MM.1S (cell line): ENCODE results near the gene GDPGP1.

Experiments
- EZH2phosphoT487 ChIP-seq: fragments of 300-600 bp; sonication (generic); IDR thresholded peaks from 2 replicates; pipeline ENCODE4 v1.6.1; 2018; ENCODE audit warnings: antibody characterized with exemption, low read length
- TF ChIP-seq, protein P1 (sequence below): fragments of 300-600 bp; sonication (generic); IDR thresholded peaks from 2 replicates; pipeline ENCODE4 v1.5.1; 2016; ENCODE audit warnings: antibody characterized with exemption, low read length, mixed read lengths

DNA sequence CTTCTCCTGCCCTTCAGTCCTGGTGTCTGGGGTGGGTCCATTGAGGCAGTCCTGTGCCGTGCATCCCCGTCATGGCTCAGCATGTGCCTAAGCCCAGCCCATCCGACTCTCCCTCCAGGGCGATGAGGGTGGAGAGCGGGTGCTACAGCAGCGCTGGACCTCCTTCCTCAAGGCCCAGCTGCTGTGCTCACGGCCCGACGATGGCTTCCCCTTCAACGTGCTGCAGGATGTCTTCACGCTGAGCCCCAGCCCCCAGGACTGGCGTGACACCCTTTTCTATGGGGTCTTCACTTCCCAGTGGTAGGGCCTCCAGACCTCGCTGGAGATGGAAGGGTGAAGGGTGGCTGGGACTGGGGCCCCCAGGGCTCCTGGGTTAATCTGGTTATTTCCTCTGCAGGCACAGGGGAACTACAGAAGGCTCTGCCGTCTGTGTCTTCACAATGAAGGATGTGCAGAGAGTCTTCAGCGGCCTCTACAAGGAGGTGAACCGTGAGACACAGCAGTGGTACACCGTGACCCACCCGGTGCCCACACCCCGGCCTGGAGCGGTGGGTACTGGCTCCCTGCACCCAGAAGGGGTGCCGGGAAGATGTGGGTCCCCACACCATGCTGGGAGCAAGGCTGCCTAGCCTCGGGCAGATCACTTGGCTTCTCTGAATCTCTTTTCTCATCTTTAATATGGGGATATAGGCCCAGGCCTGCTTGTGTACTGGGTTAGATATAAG, 10.4 kb upstream of the GDPGP1 start:
- TF ChIP-seq, protein P1, sequence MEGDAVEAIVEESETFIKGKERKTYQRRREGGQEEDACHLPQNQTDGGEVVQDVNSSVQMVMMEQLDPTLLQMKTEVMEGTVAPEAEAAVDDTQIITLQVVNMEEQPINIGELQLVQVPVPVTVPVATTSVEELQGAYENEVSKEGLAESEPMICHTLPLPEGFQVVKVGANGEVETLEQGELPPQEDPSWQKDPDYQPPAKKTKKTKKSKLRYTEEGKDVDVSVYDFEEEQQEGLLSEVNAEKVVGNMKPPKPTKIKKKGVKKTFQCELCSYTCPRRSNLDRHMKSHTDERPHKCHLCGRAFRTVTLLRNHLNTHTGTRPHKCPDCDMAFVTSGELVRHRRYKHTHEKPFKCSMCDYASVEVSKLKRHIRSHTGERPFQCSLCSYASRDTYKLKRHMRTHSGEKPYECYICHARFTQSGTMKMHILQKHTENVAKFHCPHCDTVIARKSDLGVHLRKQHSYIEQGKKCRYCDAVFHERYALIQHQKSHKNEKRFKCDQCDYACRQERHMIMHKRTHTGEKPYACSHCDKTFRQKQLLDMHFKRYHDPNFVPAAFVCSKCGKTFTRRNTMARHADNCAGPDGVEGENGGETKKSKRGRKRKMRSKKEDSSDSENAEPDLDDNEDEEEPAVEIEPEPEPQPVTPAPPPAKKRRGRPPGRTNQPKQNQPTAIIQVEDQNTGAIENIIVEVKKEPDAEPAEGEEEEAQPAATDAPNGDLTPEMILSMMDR: no peak
- no peak for TF ChIP-seq EZH2phosphoT487
